Breast epithelium (tissue), 3 donors: ENCODE results near the gene FGF9.

Experiments used
- CTCF ChIP-seq, 3 donors: fragments of 450-650 bp; IDR thresholded peaks; one replicate each; pipeline ENCODE4 v1.5.1; 2016 to 2017; ENCODE audit warnings: antibody characterized with exemption in 3 of 3, mild to moderate bottlenecking in 3 of 3, moderate library complexity in 3 of 3
- POLR2A ChIP-seq: fragments of 450-650 bp; IDR thresholded peaks from one replicate; pipeline ENCODE4 v1.6.1; 2016; ENCODE audit warnings: antibody characterized with exemption, mild to moderate bottlenecking, moderate library complexity
- POLR2AphosphoS5 ChIP-seq, 3 donors: sonication (generic); formaldehyde crosslinking; IDR thresholded peaks; one replicate each; pipeline ENCODE4 v1.6.1; 2017; ENCODE audit warnings: antibody characterized with exemption in 3 of 3

- TF ChIP-seq POLR2AphosphoS5 (IDR thresholded peaks at IDR 0.05), result no peak
- no peak for TF ChIP-seq CTCF (IDR thresholded peaks at IDR 0.05)
- no peak for TF ChIP-seq POLR2A
Observed at GRCh38 chr13:21738630-21739029, 67.8 kb downstream of the FGF9 start.
